Neuronal stem cell (in vitro differentiated cells): ENCODE data around the gene COL6A2.

Experiments used
- DNase-seq: peaks from one replicate; pipeline ENCODE4 v3.0.0-alpha.2; 2013; ENCODE audit warnings: low spot score
- H2AFZ ChIP-seq: one replicate; pipeline ENCODE4 v1.6.1; 2013; ENCODE audit warnings: mild to moderate bottlenecking, low read length, inconsistent platforms
- H2AK5ac ChIP-seq: 2 replicates; pipeline ENCODE4 v1.6.1; 2013; ENCODE audit warnings: low read depth, mild to moderate bottlenecking, inconsistent platforms, low read length, moderate library complexity, mixed read lengths
- H2BK120ac ChIP-seq: 2 replicates; pipeline ENCODE4 v1.6.1; 2013; ENCODE audit warnings: low read depth, mild to moderate bottlenecking, inconsistent platforms, low read length, moderate library complexity, mixed read lengths
- H2BK12ac ChIP-seq: one replicate; pipeline ENCODE4 v1.6.1; 2013; ENCODE audit warnings: low read length, inconsistent platforms
- H2BK15ac ChIP-seq: 2 replicates; pipeline ENCODE4 v1.6.1; 2013; ENCODE audit warnings: mild to moderate bottlenecking, low read length, inconsistent platforms, mixed read lengths
- H2BK5ac ChIP-seq: one replicate; pipeline ENCODE4 v1.6.1; 2013; ENCODE audit warnings: inconsistent platforms, mild to moderate bottlenecking, low read length, moderate library complexity
- H3K14ac ChIP-seq: one replicate; pipeline ENCODE4 v1.6.1; 2013; ENCODE audit warnings: low read length, inconsistent platforms
- H3K18ac ChIP-seq: 2 replicates; pipeline ENCODE4 v1.6.1; 2013; ENCODE audit warnings: low read length, inconsistent platforms
- H3K23ac ChIP-seq: 2 replicates; pipeline ENCODE4 v1.6.1; 2013; ENCODE audit warnings: low read depth, mild to moderate bottlenecking, mixed read lengths, low read length, inconsistent platforms; ENCODE audit not compliant: poor library complexity
- H3K27ac ChIP-seq: replicated peaks from 3 replicates; pipeline ENCODE4 v1.5.1; 2013; ENCODE audit warnings: low read length, inconsistent platforms
- H3K27me3 ChIP-seq, 3 experiments: 2 replicates each; pipeline ENCODE4 v1.6.1; 2013; ENCODE audit warnings: low read length in 3 of 3, mild to moderate bottlenecking in 2 of 3, inconsistent platforms in 1 of 3, low read depth in 1 of 3, mixed read lengths in 1 of 3, moderate library complexity in 1 of 3; ENCODE audit not compliant: control insufficient read depth in 3 of 3, insufficient read depth in 3 of 3
- H3K36me3 ChIP-seq, 2 donors: replicated peaks in 1 of 2; 2 replicates each; pipeline ENCODE4 v1.6.1; 2013; ENCODE audit warnings: low read length in 2 of 2; ENCODE audit not compliant: control insufficient read depth in 2 of 2, insufficient read depth in 2 of 2
- H3K4ac ChIP-seq: 2 replicates; pipeline ENCODE4 v1.6.1; 2013; ENCODE audit warnings: inconsistent platforms, mild to moderate bottlenecking, low read length, moderate library complexity
- H3K4me1 ChIP-seq, 2 donors: 1 replicate in 1 of 2; 2 replicates in 1 of 2; pipeline ENCODE4 v1.6.1; 2013; ENCODE audit warnings: low read length in 2 of 2, low read depth in 1 of 2; ENCODE audit not compliant: control insufficient read depth in 2 of 2, insufficient read depth in 1 of 2
- H3K4me2 ChIP-seq: one replicate; pipeline ENCODE4 v1.6.1; 2013; ENCODE audit warnings: mild to moderate bottlenecking, low read length, inconsistent platforms; ENCODE audit not compliant: insufficient read depth, poor library complexity, severe bottlenecking
- H3K4me3 ChIP-seq, 2 donors: 2 replicates each; pipeline ENCODE4 v1.5.1; 2013; ENCODE audit warnings: low read length in 2 of 2, mild to moderate bottlenecking in 2 of 2, inconsistent platforms in 1 of 2, moderate library complexity in 1 of 2
- H3K79me1 ChIP-seq: one replicate; pipeline ENCODE4 v1.6.1; 2013; ENCODE audit warnings: low read depth, mild to moderate bottlenecking, inconsistent platforms, low read length, moderate library complexity
- H3K9ac ChIP-seq: one replicate; pipeline ENCODE4 v1.6.1; 2013; ENCODE audit warnings: mild to moderate bottlenecking, low read depth, low read length, inconsistent platforms; ENCODE audit not compliant: poor library complexity
- H3K9me3 ChIP-seq, 2 donors: replicated peaks in 1 of 2; 2 replicates each; pipeline versions ENCODE3 to v1.6.1; 2013; ENCODE audit warnings: low read length in 2 of 2, mild to moderate bottlenecking in 2 of 2, inconsistent platforms in 1 of 2, low read depth in 1 of 2, mixed read lengths in 1 of 2, moderate library complexity in 1 of 2; ENCODE audit not compliant: control insufficient read depth in 2 of 2, insufficient read depth in 1 of 2
- H4K8ac ChIP-seq: one replicate; pipeline ENCODE4 v1.6.1; 2013; ENCODE audit warnings: low read depth, mild to moderate bottlenecking, inconsistent platforms, low read length, moderate library complexity
- H4K91ac ChIP-seq: one replicate; pipeline ENCODE4 v1.6.1; 2013; ENCODE audit warnings: low read length, low read depth, mild to moderate bottlenecking, inconsistent platforms; ENCODE audit not compliant: poor library complexity
- WGBS, 2 donors: extraction: QIAGEN DNeasy Blood & Tissue Kit; methylation state at CpG; one replicate each; pipeline ENCODE4 v1.1.7; 2013; ENCODE audit warnings: missing lambda C conversion rate in 2 of 2, mixed read lengths in 1 of 2; ENCODE audit not compliant: insufficient read length in 2 of 2, insufficient replicate concordance in 1 of 2; ENCODE audit errors: extremely low coverage in 2 of 2; 5-methylcytosine and 5-hydroxymethylcytosine counted together

COL6A2 gene

GRCh38 chr21:46081862-46082712 lies 15.8 kb upstream of the COL6A2 start:
- H3K4me2 ChIP-seq, result no peak overlapping the region
- H3K4me1 ChIP-seq, result peaks cover 0 to 6% of the 10 kb centered on the region in 2 donors
- no peak overlapping the region for H3K4ac ChIP-seq
- H3K18ac ChIP-seq, result peak overlapping the region; percentile 64
- H4K8ac ChIP-seq, result no peak overlapping the region
- H3K27ac ChIP-seq, result no peak overlapping the region
- H3K27me3 ChIP-seq, result peaks cover 0 to 3% (median 0%) of the 10 kb centered on the region in 3 experiments
- H2AK5ac ChIP-seq, result peak overlapping the region; percentile 37
- H3K9ac ChIP-seq, result no peak overlapping the region
- no peak overlapping the region for H2BK5ac ChIP-seq
- peak overlapping the region; percentile 65 for H3K23ac ChIP-seq
- no CpG with 5 or more reads among the region's 35 CpGs for WGBS, 2 donors
- H3K14ac ChIP-seq, result peak overlapping the region; percentile 89
- H3K4me3 ChIP-seq, result no peak overlapping the region
- peaks cover 0 to 2% of the 10 kb centered on the region in 2 donors for H3K36me3 ChIP-seq
- H2BK120ac ChIP-seq, result no peak overlapping the region
- H2BK15ac ChIP-seq, result peak overlapping the region; percentile 21
- H4K91ac ChIP-seq, result no peak overlapping the region
- H2BK12ac ChIP-seq, result peak overlapping the region; percentile 58
- peaks cover 2% of the 10 kb centered on the region for H3K79me1 ChIP-seq
- H3K9me3 ChIP-seq, result peaks cover 0 to 3% of the 10 kb centered on the region in 2 donors
- no peak overlapping the region for H2AFZ ChIP-seq
- DNase-seq, result no peak

- peaks cover 0 to 3% of the 10 kb centered on the region in 2 donors for H3K9me3 ChIP-seq
- H3K9ac ChIP-seq, result no peak overlapping the region
- H3K27ac ChIP-seq, result no peak overlapping the region
- H3K36me3 ChIP-seq, result peaks cover 0 to 2% of the 10 kb centered on the region in 2 donors
- H2BK15ac ChIP-seq, result no peak overlapping the region
- no peak overlapping the region for H4K91ac ChIP-seq
- H3K4me2 ChIP-seq, result no peak overlapping the region
- WGBS, 2 donors, result no CpG with 5 or more reads among the region's 5 CpGs
- H3K4me3 ChIP-seq, result no peak overlapping the region
- no peak overlapping the region for H3K4ac ChIP-seq
- H2BK5ac ChIP-seq, result no peak overlapping the region
- peaks cover 0 to 3% (median 0%) of the 10 kb centered on the region in 3 experiments for H3K27me3 ChIP-seq
- H2AK5ac ChIP-seq, result no peak overlapping the region
- no peak for DNase-seq
- H2AFZ ChIP-seq, result no peak overlapping the region
- H3K14ac ChIP-seq, result peak overlapping the region; percentile 89
- H2BK120ac ChIP-seq, result no peak overlapping the region
- H3K18ac ChIP-seq, result no peak overlapping the region
- peak overlapping the region; percentile 65 for H3K23ac ChIP-seq
- peaks cover 2% of the 10 kb centered on the region for H3K79me1 ChIP-seq
- H4K8ac ChIP-seq, result no peak overlapping the region
- H2BK12ac ChIP-seq, result no peak overlapping the region
- peaks cover 0 to 6% of the 10 kb centered on the region in 2 donors for H3K4me1 ChIP-seq
These were observed 15.3 kb upstream of the COL6A2 start for GRCh38 chr21:46082713-46082962.

- Histone ChIP-seq H2BK120ac (peak overlapping the region; percentile 72), H4K91ac (peak overlapping the region; percentile 30), H3K79me1 (peaks cover 2% of the 10 kb centered on the region), H3K36me3 (peaks cover 0 to 2% of the 10 kb centered on the region in 2 donors), H3K9me3 (peaks cover 0 to 3% of the 10 kb centered on the region in 2 donors), H3K23ac (peak overlapping the region; percentile 65), H3K27ac (no peak overlapping the region), H3K27me3 (peaks cover 0 to 3% (median 0%) of the 10 kb centered on the region in 3 experiments), H2BK5ac (peak overlapping the region; percentile 60), H2BK12ac (peak overlapping the region; percentile 84), H3K9ac (peak overlapping the region; percentile 44), H3K14ac (no peak overlapping the region), H3K4me1 (peaks cover 0 to 6% of the 10 kb centered on the region in 2 donors), H2AK5ac (peak overlapping the region; percentile 98), H3K4me3 (no peak overlapping the region), H3K18ac (peak overlapping the region; percentile 90), H2BK15ac (peak overlapping the region; percentile 94), H3K4me2 (no peak overlapping the region), H2AFZ (peak overlapping the region; percentile 47), H4K8ac (peak overlapping the region; percentile 86), H3K4ac (peak overlapping the region; percentile 46)
- WGBS, 2 donors, result no CpG with 5 or more reads among the region's 35 CpGs
- no peak for DNase-seq
These were observed 14.7 kb upstream of the COL6A2 start for GRCh38 chr21:46082963-46083790.
